ENCODE data around the gene PDPK1.
"Not testable (repeated sequence)": the region's sequence is repeated elsewhere in the genome, so short reads cannot be mapped to it uniquely, and the experiment has no call there.

PDPK1 gene

DNA sequence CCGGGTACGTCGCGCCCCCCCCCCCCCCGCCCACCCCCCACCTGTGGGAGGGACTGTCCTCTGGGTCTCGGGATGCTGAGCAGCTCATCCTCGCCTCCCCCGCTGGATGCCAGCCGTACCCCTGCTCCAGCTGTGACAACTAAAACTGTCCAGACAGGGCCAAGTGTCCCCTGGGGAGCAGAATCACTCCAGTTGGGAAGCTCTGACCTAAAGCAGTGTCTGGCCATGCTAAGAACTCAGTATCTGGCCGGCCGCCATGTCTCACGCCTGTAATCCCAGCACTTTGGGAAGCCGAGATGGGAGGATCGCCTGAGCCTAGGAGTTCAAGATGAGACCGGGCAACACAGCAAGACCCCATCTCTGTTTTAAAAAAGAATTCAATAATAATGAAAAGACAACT lies 83.0 kb downstream of the PDPK1 start:
- not testable (repeated sequence) for DNase-seq

DNA sequence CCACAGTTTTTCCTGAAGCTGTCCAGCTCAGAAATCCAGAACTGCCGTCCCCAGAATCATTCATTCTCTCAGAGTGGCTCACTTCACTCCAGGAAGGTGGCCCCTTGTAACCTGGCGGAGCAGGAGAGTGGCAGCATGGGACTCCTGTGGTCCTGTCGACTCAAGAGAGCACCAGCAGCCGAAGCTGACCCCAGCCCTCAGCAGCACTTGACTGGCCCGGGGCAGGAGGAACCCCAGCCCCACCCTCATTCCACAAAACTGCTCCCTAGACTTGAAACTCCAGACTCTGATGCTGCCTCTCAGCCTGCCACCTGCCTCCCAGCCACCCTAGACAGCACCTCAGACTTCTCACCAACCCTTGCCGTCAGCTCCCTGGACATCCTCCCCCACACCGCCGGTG lies 83.6 kb downstream of the PDPK1 start:
- DNase-seq, result not testable (repeated sequence)

DNA sequence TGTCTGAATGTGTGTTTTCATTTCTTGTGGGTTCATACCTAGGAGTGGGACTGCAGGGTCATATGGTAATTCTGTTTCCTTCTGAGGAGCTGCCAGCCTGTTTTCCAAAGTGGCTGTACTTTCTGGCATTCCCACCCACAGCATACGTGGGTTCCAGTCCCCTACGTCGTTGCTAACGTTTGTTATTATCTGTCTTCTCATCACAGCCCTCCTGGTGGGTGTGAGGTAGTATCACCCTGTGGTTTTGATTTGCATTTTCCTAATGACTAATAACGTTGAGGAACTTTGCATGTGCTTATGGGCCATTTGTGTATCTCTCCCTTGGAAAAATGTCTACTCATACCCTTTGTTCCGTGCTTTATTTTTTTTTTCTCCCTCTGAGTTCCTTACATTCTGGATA lies 89.3 kb downstream of the PDPK1 start:
- not testable (repeated sequence) for DNase-seq

DNA sequence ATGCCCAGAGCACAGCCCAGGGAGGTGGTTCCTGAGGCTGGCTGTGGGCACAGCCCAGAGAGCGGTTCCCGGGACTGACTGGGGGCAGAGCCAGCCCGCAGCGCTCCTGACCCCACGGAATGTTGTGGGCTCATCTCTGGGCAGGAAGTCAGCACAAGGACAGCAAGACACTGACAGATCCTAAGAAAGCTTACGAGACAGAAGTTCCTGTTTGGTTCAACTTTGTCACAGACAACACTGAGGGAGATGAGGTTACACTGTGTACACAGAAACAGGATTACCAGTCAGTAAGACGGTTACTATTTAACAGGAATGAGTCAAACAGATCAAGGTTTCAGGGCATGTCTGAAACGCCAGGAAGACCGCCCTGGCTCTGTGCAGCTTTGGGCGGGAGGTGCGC lies 93.4 kb downstream of the PDPK1 start:
- not testable (repeated sequence) for DNase-seq

DNA sequence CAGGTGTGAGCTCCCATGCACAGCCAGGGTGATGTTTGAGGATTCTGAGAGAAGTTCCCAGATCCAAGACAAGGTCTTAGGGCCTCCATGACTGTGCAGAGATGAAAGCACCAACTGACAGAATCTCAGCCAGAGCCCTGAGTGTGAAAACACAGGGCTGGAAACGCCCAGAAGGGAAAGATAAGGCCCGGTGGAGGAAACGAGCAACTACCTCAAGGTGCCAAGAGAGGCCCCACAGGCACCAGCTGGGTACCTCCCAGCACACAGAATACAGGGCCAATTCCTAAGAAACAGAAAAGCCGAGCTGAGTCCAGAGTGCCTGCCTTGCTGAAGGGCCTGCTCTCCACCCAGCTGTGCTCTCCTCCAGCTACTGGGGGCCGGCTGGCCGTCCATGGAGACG lies 94.5 kb downstream of the PDPK1 start:
- not testable (repeated sequence) for DNase-seq

DNA sequence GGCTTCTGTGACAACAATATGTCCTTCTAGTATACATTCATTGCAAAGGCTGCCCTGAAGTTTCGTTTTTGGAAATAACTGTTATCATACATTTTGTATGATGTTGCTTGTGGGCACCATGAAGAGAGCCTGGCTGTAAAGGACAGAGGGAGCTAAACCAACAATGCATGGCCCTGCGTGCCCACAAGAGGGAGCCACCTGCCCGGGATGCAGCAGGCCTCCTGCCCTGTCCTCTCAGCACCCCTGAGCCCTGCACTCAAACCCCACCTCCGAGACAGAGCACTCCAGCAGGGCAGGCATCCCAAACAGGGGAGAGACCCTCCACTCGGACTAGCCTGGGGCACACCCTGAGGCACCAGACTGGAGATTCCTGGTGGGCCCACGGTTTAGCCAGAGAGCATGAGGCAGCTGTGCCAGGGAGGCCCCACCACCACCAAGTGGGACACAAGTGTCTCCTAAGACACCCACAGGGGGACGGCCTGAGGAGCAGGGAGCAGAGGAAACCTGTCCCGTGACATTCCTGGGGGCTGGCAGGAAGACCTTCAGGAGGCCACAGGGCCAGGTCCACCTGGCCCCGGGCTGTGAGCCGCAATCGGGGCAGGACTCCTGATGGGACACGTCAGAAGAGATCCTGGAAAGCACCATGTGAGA lies 101.4 kb downstream of the PDPK1 start:
- DNase-seq, result not testable (repeated sequence)

DNA sequence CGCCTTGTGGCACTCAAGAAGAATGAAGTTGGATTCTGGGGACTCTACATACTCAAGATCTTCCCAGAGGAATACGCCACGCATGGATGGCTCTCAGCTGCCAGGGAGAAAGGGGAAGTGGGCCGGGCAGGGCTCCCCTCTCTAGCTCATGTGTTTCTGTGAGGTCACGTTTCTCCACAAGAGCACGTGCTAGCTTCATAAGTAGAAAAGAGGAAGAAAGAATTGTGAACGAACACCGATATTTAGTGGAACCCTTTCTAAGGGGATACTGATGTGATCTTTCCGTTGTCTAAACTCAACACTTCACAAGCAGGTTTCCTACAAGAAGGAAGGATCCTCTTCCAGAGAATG lies 101.9 kb downstream of the PDPK1 start:
- not testable (repeated sequence) for DNase-seq

DNA sequence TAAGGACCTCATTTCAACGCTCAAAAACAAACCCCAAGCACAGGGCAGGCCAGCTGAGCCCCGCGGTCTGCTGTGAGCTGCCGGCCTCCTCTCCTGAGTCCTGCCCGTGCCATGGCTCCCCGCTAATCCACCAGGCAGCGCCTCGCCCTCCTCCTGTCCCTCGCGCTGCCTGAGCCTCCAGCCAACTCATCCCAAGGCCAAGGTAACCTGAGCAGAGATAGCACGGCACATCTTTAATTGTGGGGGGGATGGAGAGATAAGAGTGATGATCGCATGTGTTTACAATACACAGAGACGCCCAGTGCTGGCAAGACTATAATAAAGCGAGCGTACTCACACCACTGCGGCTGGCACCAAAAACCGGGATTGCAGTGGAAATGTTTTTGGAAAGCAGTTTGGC lies 104.7 kb downstream of the PDPK1 start:
- DNase-seq, result not testable (repeated sequence)

DNA sequence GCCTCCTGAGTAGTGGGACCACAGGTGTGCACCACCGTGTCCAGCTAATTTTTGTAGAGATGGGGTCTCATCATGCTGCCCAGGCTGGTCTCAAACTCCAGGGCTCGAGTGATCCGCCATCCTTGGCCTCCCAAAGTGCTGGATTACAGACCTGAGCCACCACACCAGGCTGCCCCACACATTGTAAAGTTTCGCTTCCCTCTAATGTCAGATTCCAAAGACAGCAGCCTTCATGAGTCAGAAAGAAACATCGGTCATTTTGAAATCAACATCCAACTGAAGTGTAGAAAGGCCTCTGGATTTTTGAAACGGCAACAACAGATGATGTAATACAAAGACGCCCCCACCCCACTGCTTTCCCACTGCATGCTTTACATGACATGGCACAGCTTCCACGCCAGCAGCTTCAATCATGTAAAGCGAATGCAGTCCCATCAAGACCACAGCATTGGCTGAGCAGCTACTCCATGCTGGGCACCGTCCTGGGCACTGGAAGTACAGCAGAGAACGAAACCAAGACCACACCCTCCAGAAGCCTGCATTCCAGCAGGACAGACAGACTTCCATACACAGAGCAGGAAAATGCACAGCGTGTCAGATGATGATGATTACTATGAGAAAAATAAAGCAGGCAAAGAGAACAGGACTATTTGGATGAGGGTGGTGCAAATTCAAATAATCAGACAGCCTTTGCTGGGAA lies 107.1 kb downstream of the PDPK1 start:
- not testable (repeated sequence) for DNase-seq

DNA sequence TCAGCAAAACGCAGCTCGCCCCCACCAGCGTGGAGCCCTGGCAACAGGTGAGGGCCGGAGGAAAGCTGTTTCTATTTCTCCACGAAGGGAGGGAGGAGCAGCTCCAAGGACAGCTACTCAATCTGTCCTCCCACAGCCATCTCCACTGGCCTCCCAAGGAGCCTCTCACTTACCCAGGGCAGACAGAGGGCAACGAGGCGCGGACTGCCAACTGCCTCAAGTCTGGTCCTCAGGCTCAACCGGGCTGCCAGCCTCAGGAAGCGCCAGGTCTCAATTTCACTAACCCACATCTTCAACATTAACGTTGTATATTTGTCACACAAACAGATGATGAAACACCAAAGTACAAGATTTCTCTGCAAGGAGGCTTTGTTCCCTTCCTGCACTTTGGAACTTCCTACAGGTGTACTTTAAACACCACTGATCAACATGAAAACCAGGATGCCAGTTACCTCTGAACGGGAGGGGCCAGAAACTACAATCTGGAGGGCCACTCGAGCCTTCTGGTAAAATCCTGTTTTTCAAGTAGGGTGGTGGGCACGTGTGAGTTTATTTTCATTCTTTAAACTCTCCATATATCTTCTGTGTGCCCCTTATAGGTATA lies 113.5 kb downstream of the PDPK1 start:
- DNase-seq, result not testable (repeated sequence)

Measured in NCI-H2081 treated with DMSO at 0.1 percent for 48 hours (cell line).